Stimulated activated CD8-positive, alpha-beta memory T cell treated with anti-CD3 and anti-CD28 coated beads, Interleukin-12 subunit alpha, Interleukin-12 subunit beta, amount 100 ng/mL, for 4 hours (primary cell): ENCODE results near the gene KLHL13.
"Not testable (repeated sequence)": the region's sequence is repeated elsewhere in the genome, so short reads cannot be mapped to it uniquely, and the experiment has no call there.

ENCODE experiments used
- DNase-seq: peaks from one replicate; pipeline ENCODE4 v3.0.0-alpha.2; 2020; ENCODE audit warnings: low read depth

KLHL13 gene

GRCh38 chrX:117990438-117990837 is 126.2 kb downstream of the KLHL13 start:
- DNase-seq = no peak

GRCh38 chrX:117989512-117989911 is 127.1 kb downstream of the KLHL13 start:
- no peak for DNase-seq

- no peak for DNase-seq
Measured at GRCh38 chrX:117987373-117987772, 129.2 kb downstream of the KLHL13 start.

GRCh38 chrX:117985241-117985640 is 131.4 kb downstream of the KLHL13 start:
- no peak for DNase-seq

- no peak for DNase-seq
Measured at GRCh38 chrX:117982694-117983392, 133.8 kb downstream of the KLHL13 start.

GRCh38 chrX:117978402-117978801 is 138.2 kb downstream of the KLHL13 start:
- no peak for DNase-seq

GRCh38 chrX:117977526-117977925 is 139.1 kb downstream of the KLHL13 start:
- DNase-seq = no peak

- no peak for DNase-seq
Measured at GRCh38 chrX:117973110-117973807, 143.4 kb downstream of the KLHL13 start.

- DNase-seq = no peak
Measured at GRCh38 chrX:117972711-117973109, 143.9 kb downstream of the KLHL13 start.

- DNase-seq = no peak
Measured at GRCh38 chrX:117969782-117970181, 146.8 kb downstream of the KLHL13 start.

GRCh38 chrX:117969328-117969727 is 147.3 kb downstream of the KLHL13 start:
- DNase-seq = no peak

- DNase-seq = no peak
Measured at GRCh38 chrX:117959045-117959444, 157.6 kb downstream of the KLHL13 start.

- DNase-seq = no peak
Measured at GRCh38 chrX:117957128-117957527, 159.5 kb downstream of the KLHL13 start.

GRCh38 chrX:117939296-117939695 is 177.3 kb downstream of the KLHL13 start:
- not testable (repeated sequence) for DNase-seq

GRCh38 chrX:117936118-117936517 is 180.5 kb downstream of the KLHL13 start:
- no peak for DNase-seq

GRCh38 chrX:117930116-117930515 is 186.5 kb downstream of the KLHL13 start:
- DNase-seq = not testable (repeated sequence)

GRCh38 chrX:117919755-117920154 is 196.9 kb downstream of the KLHL13 start:
- DNase-seq = no peak

- no peak for DNase-seq
Measured at GRCh38 chrX:117910216-117910615, 206.4 kb downstream of the KLHL13 start.

- DNase-seq = no peak
Measured at GRCh38 chrX:117898226-117898625, 218.4 kb downstream of the KLHL13 start.

- no peak for DNase-seq
Measured at GRCh38 chrX:117895418-117895817, 221.2 kb downstream of the KLHL13 start.

- no peak for DNase-seq
Measured at GRCh38 chrX:117892469-117892868, 224.1 kb downstream of the KLHL13 start.

GRCh38 chrX:117871796-117872195 is 244.8 kb downstream of the KLHL13 start:
- no peak for DNase-seq

- DNase-seq = no peak
Measured at GRCh38 chrX:117860517-117860916, 256.1 kb downstream of the KLHL13 start.

GRCh38 chrX:117854806-117855205 is 261.8 kb downstream of the KLHL13 start:
- no peak for DNase-seq
